HG03139 (cell line): ENCODE measurements around the gene TLE2.
"Not testable (repeated sequence)": the region's sequence is repeated elsewhere in the genome, so short reads cannot be mapped to it uniquely, and the experiment has no call there.

Source experiments
- ATAC-seq: cut with Tn5 transposase; IDR thresholded peaks from one replicate; pipeline ENCODE4 v1.9.1; 2021; ENCODE audit not compliant: unreplicated experiment

Gene TLE2

GRCh38 chr19:3015126-3016057 is 13.7 kb downstream of the TLE2 start:
- no peak for ATAC-seq

DNA sequence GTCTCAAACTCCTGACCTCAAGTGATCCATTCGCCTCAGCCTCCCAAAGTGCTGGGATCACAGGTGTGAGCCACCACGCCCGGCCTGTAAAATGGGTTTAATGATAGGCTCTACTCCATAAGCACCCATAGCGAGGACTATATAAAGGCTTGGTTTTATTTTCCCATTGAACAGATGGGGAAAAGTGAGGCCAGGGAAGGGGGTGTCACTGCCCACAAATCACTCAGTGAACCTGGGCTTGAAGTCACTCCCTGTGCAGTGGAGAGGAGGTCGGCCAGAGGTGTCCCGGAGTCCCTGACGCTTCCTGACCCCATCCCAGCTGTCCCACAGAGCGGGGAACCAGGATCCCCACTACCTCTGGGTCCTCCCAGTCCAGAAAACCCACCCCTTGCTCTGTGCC is 14.9 kb downstream of the TLE2 start:
- ATAC-seq: no peak

- ATAC-seq: no peak
Measured at GRCh38 chr19:3013263-3013725, 15.8 kb downstream of the TLE2 start.

DNA sequence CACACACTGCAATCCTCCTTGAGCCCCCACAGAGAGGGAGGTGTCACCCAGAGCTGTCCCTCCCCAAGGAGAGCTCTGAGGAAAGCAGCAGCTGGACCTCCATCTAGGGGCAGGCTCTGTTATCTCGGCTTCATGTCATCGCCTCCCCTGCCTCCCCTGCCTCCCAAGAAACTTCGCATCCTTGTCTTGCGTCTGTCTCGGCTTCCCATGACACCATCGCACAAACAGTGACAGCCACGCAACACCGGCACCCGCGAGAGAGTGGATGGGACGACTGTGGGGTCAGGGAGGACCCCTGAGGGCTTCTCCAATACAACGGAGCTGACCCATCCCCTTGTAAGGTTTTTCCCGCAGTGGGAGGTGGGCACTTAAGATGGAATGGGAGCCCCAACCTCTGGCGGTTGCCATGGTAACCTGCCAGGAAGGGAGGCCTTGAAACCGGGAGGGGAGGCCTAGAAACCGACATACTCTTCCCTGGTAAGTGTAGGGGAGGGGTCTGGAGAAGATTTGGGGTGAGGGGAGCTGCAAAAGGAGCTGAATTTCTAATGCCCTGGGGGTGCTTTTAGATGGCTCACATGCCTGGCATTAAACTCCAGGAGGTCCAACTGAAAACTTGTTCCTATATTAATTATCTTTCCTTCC is 16.3 kb downstream of the TLE2 start:
- ATAC-seq: no peak

DNA sequence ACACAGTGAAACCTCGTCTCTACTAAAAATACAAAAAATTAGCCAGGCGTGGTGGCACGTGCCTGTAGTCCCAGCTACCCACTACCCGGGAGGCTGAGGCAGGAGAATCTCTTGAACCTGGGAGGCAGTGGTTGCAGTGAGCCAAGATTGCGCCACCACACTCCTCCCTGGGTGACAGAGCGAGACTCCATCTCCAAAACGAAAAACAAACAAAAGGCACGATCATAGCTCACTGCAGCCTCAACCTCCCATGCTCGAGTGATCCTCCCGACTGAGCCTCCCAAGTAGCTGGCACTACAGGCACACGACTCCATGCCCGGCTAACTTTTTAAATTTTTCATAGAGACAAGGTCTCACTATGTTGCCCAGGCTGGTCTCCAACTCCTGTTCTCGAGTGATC is 17.0 kb downstream of the TLE2 start:
- not testable (repeated sequence) for ATAC-seq

- ATAC-seq: no peak
Measured at GRCh38 chr19:3010871-3011270, 18.2 kb downstream of the TLE2 start.

- no peak for ATAC-seq
Measured at GRCh38 chr19:3008994-3009393, 20.1 kb downstream of the TLE2 start.

GRCh38 chr19:3007975-3008374 is 21.1 kb downstream of the TLE2 start:
- no peak for ATAC-seq

- ATAC-seq: no peak
Measured at GRCh38 chr19:3006075-3006767, 22.9 kb downstream of the TLE2 start.

GRCh38 chr19:3005345-3005744 is 23.7 kb downstream of the TLE2 start:
- no peak for ATAC-seq

- no peak for ATAC-seq
Measured at GRCh38 chr19:3004522-3004921, 24.6 kb downstream of the TLE2 start.

- ATAC-seq: no peak
Measured at GRCh38 chr19:3003046-3003445, 26.0 kb downstream of the TLE2 start.

- ATAC-seq: no peak
Measured at GRCh38 chr19:3001235-3001800, 27.8 kb downstream of the TLE2 start.

DNA sequence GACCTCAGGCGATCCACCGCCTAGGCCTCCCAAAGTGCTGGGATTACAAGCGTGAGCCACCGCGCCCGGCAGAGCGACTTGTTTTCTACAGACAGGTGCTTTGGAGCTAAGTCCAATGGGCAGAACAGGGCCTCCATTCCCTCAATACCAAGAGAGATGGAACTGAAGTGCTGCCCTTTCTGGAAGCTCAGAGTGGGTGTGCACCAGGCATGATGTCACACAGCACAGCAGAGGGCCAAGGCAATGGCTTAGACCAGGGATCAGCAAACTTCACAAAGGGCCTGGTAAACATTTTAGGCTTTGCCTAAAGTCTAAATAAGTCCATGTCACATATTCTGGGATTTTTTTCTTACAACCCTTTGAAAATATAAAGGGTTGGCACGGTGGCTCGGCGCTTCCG is 30.4 kb downstream of the TLE2 start:
- ATAC-seq: no peak

GRCh38 chr19:2997720-2998119 is 31.4 kb downstream of the TLE2 start:
- no peak for ATAC-seq

GRCh38 chr19:2994588-2995131 is 34.4 kb downstream of the TLE2 start:
- ATAC-seq: no peak

- ATAC-seq: no peak
Measured at GRCh38 chr19:2993579-2993978, 35.5 kb downstream of the TLE2 start.

GRCh38 chr19:2992958-2993357 is 36.1 kb downstream of the TLE2 start:
- ATAC-seq: no peak

GRCh38 chr19:2992333-2992732 is 36.7 kb downstream of the TLE2 start:
- not testable (repeated sequence) for ATAC-seq

DNA sequence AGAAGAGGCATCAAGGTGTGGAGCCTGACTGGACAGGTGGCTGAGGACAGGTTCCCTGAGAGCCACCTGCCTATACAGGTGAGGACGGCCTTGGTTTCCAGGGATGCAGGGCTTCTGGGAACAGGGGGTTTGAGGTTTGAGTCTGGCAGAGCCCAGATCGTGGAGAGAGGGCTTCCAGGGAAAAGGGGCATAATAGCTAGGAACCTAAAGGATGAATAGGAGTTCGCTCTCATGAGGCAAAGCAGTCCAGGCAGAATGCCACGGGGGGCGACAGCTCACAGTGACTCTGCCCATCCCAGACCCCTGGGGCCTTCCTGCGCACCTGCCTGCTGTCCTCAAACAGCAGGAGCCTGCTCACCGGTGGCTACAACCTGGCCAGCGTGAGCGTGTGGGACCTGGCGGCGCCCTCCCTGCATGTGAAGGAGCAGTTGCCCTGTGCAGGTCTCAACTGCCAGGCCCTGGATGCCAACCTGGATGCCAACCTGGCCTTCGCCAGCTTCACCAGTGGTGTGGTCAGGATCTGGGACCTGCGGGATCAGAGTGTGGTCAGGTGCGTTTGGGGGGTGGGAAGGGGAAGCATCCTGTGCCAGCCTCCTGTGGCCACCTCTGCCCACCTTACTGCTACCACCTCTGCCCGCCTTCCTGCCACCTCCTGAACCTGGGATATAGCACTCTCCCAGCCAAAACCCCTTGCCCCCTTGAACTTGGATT is 39.7 kb downstream of the TLE2 start:
- ATAC-seq: no peak
